HG02588 (cell line): ENCODE results near the gene PLSCR5.

Source experiments
- ATAC-seq: cut with Tn5 transposase; IDR thresholded peaks from one replicate; pipeline ENCODE4 v1.9.1; 2021; ENCODE audit warnings: mild to moderate bottlenecking, moderate library complexity; ENCODE audit not compliant: unreplicated experiment

The PLSCR5 gene

GRCh38 chr3:146546366-146546965 is 58.7 kb downstream of the PLSCR5 start:
- no peak for ATAC-seq

GRCh38 chr3:146544929-146545528 is 60.1 kb downstream of the PLSCR5 start:
- no peak for ATAC-seq

- peak; percentile 91 for ATAC-seq
Observed at GRCh38 chr3:146544002-146544928, 60.9 kb downstream of the PLSCR5 start, which contains the start of gene PLSCR1. PLSCR1 (minus strand) TSS chr3:146544607; CDS start chr3:146536552, 8,055 bp downstream.

GRCh38 chr3:146543461-146544001 is 61.6 kb downstream of the PLSCR5 start:
- ATAC-seq = peak; percentile 5

GRCh38 chr3:146542978-146543377 is 62.2 kb downstream of the PLSCR5 start:
- ATAC-seq = no peak

- ATAC-seq = no peak
Observed at GRCh38 chr3:146542179-146542578, 63.0 kb downstream of the PLSCR5 start.

- ATAC-seq = no peak
Observed at GRCh38 chr3:146540978-146541377, 64.2 kb downstream of the PLSCR5 start.

- ATAC-seq = no peak
Observed at GRCh38 chr3:146540236-146540635, 64.9 kb downstream of the PLSCR5 start.

- ATAC-seq = no peak
Observed at GRCh38 chr3:146539315-146539714, 65.8 kb downstream of the PLSCR5 start.

GRCh38 chr3:146537603-146538002 is 67.5 kb downstream of the PLSCR5 start:
- no peak for ATAC-seq

GRCh38 chr3:146536681-146537080 is 68.5 kb downstream of the PLSCR5 start:
- ATAC-seq = no peak
